Amniotic stem cell (primary cell): ENCODE data around the gene TLCD5.

Experiments used
- DNase-seq: peaks from one replicate; lab custom pipeline; 2025; lab: John Stamatoyannopoulos, UW

The TLCD5 gene

GRCh38 chr11:120337355-120338106 is 12.4 kb downstream of the TLCD5 start:
- no peak for DNase-seq

DNA sequence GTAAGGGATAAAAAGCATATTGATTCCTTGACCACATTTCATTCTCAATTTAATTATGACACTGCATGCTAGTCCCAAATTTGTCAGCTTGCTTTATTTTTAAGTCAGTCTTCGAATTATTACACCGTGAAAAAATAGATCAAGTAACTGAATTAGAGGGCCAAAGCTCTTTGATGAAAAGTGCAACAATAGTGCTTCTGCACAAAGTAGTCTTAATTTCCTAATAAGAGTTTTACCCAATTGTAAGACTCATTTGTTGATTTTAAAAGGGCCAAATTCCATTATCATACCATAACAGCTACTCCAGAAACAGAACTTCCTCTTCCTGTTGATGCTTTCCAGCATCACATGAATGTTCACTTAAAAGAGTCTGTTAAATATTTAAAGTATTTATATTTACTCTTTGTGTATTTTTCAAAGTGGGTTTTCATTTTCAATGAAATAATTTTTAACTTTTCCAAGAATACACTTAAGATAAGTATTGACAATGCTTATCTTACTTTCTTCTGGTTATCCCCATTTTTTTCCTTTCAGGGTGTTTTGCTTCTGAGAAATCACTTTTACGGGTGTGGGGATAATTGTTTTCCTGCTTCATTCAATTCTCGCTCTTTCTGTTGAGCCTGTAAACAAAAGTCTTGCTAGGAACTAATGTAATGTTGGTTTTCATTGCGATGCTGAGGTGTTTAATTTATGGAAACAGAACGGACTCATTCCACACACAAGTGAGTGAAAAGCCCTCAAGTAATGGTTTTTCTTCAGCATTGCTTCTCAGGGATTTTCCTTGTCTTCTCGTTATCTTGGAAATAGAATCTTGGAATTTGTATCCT is 13.2 kb downstream of the TLCD5 start:
- no peak for DNase-seq

GRCh38 chr11:120339394-120339890 is 14.3 kb downstream of the TLCD5 start:
- DNase-seq, result no peak

DNA sequence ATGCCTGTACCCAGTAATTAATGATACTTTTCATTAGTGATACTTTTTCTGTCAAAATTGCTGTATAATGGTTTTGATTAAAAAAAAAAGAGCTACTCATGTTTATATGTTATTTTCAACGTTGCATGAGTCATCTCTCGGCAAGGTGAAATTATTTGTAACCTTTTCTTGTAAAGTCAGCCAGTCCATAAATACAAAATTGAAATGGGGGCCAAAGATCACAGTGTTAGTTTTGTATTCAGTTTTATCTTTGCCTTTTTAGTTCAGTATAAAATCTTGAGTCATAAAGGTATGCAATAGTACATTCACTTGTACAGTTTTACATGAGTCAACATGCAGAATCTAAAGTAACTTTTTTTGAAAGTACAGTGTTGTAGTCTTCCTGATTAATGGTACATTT is 15.4 kb downstream of the TLCD5 start:
- no peak for DNase-seq

DNA sequence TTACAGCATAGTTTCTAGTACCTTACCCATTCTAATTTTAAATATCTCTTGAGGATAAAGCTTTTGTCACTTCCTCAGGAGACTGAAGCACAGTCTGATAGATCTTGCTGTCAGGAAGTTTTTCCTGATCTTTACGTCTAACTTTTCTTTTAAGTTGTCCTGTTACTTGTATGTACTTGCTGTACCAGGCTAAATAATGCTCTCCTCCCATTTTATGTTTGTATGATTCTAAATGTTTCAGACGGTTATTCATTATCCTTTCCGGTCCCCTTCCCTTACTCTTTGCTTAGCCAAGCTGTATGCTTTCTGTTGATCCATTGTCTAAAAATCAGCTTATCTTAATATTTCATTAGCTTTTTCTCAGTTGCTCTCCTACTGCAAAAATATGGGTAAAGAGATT is 17.1 kb downstream of the TLCD5 start:
- DNase-seq, result no peak

DNA sequence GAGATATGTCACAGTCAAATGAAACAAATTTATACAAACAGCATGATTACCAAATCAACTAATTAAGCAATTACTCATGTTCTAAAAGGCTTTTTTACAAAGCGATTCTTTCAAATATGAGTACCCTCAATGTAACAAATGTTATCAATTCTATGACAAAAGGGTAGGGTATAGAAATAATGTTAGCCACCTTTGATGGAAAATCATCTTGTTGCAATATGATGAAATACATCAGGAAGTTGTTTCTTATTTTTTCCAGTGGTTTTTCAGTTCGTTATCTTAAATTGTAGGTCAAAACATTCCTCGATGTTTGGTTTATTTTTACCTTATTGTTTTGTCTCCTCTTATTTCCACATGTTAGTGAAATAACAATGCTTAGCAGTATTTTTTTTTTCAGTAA is 17.6 kb downstream of the TLCD5 start:
- DNase-seq, result no peak

GRCh38 chr11:120343429-120343828 is 18.3 kb downstream of the TLCD5 start:
- DNase-seq, result no peak

DNA sequence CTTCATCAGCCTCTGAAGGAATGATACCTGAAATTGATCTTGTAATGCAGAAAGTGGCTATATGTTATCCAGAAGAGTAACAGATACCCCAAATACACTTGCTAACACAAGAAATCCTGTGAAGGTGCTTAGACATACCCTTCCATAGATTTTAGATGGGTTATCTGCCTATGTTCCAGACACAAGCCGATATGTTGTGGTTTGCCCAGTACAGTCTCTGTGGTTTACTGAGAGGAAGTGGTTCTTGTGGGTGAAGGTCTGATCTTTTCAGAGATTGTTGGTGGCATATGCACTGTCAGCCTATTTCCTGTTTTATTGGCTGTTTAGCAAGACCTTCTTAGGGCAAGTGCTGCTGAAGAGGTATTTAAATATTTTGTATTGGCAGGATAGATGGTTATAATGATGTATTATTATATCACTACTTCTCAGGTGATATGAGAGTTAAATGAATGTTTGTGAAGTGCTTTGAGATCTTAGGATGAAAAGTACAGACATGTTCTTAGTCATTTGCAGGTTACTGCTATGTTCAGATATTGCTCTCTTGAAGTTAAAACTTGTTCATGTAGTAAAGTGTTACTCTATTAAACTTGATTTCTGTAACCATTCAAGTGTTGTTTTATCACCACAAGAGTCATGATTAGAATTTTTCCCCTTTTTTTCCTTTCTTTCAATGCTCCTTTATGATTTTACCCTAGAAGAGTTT is 19.4 kb downstream of the TLCD5 start:
- DNase-seq, result no peak

DNA sequence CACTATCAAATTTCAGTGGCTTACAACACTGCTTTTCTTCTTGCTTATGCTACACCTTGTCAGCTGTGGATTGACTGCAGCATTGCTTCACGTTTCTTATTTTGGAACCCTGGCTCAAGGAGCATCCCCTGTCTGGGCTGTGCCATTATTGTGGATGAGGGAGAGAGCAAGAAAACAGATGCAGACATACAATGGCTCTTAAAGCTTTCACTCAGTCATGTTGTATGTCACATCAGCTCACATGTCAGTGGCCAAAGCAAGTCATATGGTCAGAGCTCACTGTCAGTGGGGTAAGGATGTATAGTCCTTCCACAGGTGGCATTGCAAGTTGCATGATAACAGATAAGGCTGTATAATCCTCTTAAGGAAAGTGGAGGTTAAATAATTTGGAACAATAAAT is 21.1 kb downstream of the TLCD5 start:
- no peak for DNase-seq

- no peak for DNase-seq
Observed at GRCh38 chr11:120350637-120351036, 25.5 kb downstream of the TLCD5 start.

DNA sequence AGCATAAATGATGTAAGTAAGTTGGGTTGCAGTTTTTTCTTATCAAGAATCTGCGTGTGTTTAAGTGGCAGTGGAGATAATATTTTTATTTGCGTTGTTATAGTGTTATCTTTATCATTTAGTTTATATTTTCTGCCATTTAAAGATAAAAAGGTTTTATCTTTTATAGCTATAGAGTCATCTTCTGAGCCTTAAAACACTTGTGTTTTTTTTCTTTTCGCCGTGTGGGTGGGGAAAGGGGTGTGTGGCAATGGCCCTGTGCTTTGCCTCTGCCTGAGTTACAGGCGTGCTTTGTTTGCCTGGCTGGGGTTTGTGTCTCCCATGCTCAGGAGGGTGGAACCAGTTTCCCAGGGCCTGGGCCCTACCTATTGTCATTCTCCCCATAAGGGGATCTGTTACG is 27.3 kb downstream of the TLCD5 start:
- DNase-seq, result no peak

DNA sequence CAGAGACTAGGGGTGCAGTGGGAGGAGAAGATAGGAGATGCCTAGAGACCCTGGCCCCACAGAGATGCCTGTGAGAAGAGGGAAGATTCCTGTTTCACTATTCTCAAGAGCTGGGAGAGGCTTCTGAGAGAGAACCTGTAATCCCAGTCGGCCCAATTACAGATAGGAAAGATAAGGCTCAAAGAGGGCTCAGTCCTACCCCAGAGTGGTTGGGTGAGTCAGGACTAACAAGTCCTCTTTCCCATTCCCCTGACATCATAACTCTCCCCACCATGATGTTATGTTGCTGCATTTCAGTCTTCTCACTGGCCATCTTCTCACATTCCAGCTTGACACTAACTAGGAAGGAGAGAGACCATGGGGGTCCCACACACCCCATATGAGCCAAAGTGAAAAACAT is 29.0 kb downstream of the TLCD5 start:
- DNase-seq, result no peak

GRCh38 chr11:120354779-120355178 is 29.7 kb downstream of the TLCD5 start:
- DNase-seq, result no peak

DNA sequence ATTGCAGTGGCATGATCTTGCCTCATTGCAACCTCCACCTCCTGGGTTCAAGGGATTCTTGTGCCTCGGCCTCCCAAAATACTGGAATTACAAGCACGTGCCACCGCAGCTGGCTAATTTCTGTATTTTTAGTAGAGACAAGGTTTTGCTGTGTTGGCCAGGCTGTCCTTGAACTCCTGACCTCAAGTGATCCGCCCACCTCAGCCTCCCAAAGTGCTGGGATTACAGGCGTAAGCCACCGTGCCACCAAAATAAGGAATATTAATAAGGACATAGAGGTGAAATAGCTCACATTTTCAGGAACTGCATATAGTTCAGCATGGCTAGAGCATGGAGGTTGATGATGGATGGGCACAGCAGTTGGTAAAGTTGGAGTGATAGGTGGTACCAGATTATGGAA is 32.5 kb downstream of the TLCD5 start:
- no peak for DNase-seq

DNA sequence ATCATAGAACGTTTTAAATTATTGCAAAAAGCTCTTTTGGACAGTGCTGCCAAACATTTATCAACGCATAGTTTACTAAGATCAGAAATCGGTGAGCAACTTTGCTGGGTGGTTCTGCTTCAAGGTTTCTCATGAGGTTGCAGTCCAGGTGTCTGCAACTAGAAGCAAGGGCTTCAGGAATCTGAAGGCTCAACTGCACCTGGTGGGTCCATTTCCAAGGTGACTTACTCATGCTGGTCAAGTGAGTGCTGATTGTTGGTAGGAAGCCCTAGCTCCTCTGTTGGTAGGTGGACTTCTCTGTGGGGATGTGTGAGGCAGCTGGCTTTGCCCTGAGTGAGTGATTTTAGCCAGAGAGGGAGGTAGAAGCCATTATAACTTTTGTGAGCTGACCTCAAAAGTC is 33.6 kb downstream of the TLCD5 start:
- DNase-seq, result no peak

DNA sequence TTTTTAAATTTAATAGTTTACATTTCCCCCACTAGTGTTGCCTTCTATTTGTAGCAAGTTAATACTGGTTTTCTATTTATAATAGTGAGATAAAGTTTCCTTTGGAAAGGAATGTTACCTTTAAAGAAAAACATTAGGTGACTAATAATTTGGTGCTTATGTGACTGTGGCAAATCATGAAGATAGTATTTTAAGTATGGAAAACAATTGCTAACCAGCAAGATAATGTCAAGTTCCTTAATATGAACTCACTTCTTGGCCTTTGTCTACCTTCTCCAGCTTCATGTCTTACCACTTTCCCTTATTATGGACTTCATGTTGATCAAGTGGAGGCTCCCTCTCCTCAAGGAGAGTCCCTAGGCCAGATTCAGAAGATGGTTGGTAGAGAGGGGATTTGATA is 38.3 kb downstream of the TLCD5 start:
- DNase-seq, result no peak

DNA sequence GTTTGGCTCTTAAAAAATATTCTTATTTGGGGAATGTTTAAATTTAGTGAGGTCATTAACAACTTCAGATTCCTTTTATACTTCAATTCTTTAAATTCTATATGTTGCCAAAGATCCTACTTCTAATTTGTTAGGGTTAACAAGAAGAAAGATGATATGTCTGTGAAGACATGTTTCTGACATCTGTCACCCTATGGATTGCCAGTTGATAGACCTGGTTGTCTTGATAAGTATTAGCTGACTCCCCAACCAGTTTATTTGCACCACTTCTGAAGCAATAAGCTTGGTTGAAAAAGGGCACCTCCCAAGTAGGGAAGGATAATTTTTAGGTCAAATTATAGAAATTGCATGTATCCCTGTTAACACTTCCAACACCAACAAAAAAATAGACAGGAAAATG is 40.4 kb downstream of the TLCD5 start:
- DNase-seq, result no peak

DNA sequence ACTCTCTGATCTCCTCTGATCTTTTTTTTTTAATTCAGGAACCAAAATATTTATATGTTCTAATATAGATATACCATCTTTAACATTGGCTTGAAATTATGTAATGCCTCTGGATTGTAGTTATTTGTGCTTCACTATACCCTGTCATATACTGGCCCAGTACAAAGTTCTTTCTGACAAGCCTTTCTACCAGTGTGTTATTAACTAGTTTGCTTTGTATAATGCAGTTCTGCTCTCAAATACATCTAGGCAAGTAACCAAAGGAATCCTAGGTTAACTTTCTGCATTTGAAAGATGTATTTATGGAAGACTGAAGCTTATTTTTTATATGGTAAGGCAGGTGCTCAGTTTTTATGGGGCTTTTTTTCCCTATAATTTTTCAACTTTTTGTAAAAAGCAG is 47.2 kb downstream of the TLCD5 start:
- no peak for DNase-seq

- no peak for DNase-seq
Observed at GRCh38 chr11:120375076-120375475, 50.0 kb downstream of the TLCD5 start.

GRCh38 chr11:120376547-120377182 is 51.6 kb downstream of the TLCD5 start:
- DNase-seq, result no peak

- no peak for DNase-seq
Observed at GRCh38 chr11:120378474-120378873, 53.4 kb downstream of the TLCD5 start.

GRCh38 chr11:120381401-120381800 is 56.3 kb downstream of the TLCD5 start:
- no peak for DNase-seq
